Activated CD4-positive, alpha-beta T cell treated with anti-CD3 and anti-CD28 coated beads, Interleukin-10, Interleukin-2, amounts not matched to agents 100 ng/mL and 50 ng/mL, durations not matched to agents 16 hours and 8 hours (primary cell): ENCODE results near the gene JARID2.

ENCODE experiments used
- DNase-seq: peaks from one replicate; pipeline ENCODE4 v3.0.0-alpha.2; 2020

The JARID2 gene

DNA sequence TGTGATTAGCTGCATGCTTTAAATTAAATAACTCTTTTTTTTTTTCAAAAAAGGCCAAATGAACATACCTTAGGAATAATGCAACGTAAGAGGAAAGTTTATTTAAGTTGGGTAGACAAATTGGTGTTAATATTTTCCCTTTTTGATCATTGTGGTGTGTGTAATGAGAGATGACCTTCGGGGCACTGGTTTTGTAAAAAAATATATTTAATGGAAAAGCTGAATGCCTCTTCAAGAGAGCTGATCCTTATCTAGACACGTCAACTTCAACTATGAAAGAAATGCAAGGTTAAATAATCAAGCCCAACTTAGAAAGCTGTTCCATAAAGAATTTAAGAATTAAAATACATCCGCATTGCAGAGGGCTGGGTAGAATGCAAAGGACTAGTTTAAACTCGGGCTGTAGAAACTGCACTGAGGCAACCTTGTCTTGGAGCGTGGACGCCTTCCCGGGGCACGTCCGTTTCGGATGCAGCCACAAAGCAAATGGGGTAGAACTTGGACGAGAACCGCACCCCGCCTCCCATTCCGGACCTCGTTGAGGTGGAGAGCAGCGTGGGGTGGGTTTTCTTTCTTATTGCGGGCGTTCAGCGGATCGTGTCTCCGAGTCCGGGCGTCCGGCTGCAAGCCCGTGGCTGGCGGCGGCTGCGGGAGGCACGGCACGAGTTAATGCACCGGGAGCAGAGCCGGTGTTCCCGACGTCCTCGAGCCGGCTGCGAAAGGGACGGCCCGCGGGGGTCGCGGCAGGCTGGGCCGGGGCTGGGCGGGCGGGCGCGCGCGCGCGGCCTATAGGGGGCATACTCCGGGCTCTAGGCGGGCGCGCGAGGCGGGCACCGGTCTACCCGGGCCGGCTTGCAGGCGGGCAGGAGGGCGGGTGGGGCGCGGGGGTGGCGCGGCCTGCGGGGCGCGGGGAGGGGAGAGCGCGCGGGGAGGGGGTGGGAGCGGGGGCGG is 1.9 kb downstream of the JARID2 start:
- DNase-seq: peak; percentile 70

DNA sequence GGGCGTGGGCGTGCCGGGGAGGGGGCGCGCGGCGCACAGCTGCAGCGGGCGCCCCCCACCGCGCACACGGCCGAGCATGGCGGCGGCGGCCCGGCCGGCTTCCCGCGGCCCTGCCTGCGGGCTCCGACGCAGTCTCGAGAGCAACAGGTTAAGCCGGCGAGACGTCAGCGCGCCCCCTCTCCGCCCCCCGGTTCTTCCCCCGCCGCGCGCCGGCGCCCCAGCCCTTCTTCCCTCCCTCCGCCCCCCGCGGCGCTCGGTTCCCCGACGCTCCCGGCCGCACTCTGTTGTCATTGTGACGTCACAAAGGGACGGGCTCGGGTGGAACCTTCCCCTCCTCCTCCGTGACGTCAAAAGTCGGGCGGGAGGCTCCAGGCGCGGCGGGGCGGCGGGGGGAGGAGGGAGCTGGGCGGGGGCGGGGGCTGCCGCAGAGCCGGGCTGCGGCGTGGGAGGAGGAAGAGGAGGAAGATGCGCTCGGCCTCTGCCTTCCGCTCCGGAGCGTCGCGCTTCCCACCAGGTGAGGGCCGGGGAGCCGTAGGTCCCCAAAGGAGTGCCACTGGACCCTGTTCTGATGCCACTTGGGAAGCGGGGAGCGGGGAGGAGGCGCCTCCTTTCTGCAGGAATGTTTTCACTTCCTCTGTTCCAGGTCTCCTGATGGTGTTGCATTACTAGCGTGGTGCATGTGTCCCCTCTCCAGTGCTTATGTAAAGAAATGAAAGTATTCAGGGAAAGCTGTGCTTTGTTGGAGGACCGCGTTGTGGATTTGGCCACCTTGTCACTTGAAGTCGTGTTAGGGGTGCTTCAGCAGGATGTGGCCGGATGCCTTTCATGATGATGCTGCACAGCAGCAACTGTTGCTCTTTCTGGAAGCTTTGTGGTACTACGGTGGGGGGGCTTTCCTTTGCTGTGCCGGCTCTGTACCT is 2.8 kb downstream of the JARID2 start:
- DNase-seq: peak; percentile 99

DNA sequence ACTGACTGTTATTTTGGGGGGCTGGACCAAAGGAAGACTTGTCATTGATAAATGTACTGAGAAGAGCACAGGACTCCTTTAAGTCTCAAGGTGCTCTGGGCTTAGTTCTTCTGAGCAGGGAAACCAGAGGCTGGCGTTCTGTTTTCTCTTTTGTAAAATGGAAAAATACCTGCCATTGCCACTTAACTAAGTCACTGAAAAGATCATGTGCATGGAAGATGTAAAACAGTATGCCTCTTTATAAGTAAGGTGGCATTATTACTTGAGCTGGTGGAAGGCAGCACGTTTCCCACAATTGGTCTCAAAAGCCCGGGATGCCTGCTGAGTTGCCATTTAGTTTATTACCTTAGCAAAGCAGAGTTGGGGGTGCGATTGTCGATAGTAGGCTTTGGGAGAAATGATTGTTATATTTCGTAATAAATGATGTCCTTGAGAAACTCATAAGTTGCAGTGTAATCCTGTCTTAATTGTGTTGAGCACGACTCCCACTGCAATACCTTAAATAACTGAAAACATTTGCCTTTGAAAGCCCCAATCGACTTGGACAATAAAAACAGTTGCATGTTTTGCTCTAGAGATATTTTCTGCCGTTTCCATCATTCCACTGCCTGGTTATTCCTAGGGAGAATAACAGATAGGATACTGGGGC is 3.6 kb downstream of the JARID2 start:
- no peak for DNase-seq

DNA sequence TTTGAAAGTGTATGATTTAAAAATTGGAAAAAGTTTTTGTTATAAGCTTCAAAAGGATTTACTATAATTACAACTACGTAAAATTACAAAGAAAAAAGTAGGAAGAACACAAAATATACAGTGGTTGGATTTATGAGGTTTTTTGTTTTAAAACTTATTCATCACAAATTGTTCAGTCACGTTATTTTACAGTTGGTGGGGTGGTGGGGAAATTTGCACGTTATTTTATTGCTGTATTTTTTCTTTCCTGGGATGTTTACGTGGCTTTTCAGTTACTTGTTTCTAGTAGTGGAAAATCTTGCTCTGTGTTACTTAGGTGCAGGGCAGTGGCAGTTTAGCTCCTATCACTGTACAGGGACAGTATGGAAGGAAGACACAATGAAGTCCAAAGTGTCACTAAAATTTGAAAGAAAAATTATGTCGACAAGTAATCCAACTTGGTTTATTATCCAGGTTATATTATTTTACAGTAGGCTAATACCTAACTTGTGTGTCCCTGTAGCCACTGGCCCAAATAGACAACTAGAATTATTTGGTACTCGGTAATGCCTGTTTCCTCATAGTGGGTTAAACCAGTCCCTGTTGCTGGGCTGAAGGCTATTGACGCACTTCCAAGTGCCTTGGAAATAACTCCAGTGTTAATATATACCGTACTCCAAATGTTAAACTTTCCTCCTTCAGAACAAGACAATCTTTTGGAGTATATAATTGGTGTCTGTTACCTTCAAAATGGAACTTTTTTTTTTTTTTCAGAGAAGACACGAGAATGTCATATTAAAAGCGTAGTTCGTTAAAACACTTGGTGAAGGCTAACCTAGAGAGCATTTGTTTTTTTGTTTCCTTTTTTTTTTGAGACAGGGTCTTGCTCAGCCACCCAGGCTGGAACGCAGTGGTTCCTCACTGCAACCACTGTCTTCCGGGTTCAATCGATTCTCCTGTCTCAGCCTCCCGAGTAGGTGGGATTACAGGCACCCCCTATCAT is 4.6 kb downstream of the JARID2 start:
- no peak for DNase-seq

DNA sequence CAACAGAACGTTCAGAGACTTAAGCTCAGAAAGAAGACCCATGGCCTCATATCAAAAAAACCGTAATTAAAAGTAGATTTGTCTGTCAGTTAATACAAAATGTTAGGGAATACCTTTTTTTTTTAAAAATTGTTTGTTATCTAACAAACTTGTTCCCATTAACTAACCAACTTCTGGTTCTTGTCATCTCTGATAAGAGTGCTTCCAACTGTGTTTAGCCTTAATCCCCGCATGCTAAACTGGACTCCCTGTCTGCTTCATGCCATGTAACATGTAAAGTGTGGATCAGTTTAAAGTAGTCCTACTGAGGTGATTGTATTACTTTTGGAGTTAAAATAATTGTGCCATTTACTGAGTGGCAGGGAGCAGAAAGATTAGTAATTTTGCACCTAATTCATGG is 6.3 kb downstream of the JARID2 start:
- DNase-seq: no peak

DNA sequence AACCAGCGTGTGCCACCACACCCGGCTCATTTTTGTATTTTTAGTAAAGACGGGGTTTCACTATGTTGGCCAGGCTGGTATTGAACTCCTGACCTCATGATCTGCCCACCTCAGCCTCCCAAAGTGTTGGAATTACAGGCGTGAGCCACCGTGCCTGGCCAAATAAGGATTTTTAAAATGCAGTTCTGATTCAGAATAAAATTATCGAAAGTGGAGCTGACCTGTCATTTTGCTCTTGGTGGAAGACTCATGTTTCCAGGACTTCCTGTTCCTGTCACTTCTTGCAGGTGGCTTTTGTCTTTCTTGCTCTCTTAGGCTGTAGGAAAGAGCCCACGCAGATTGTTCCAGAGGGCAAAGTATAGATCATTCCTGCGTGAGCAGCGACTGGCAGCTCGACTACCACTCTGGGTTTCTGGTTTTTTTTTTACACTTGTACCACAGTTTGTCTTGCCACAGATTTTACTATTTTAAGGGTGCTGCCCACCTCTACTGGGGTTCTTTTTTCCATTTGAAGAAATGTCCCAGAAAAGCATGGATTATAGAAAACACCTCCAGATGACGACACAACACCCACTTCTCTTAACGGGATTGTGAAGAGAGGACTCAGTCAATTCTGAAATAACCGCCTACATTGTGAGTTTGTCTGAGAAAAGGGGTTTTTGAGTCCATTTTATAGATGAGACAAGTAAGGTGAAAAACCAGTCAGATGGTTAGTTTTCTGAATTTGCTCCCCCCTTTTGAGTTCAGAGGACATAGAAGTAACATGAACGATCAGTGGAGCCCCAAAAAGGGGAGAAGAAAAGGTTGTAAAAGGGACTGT is 7.5 kb downstream of the JARID2 start:
- DNase-seq: peak; percentile 66

DNA sequence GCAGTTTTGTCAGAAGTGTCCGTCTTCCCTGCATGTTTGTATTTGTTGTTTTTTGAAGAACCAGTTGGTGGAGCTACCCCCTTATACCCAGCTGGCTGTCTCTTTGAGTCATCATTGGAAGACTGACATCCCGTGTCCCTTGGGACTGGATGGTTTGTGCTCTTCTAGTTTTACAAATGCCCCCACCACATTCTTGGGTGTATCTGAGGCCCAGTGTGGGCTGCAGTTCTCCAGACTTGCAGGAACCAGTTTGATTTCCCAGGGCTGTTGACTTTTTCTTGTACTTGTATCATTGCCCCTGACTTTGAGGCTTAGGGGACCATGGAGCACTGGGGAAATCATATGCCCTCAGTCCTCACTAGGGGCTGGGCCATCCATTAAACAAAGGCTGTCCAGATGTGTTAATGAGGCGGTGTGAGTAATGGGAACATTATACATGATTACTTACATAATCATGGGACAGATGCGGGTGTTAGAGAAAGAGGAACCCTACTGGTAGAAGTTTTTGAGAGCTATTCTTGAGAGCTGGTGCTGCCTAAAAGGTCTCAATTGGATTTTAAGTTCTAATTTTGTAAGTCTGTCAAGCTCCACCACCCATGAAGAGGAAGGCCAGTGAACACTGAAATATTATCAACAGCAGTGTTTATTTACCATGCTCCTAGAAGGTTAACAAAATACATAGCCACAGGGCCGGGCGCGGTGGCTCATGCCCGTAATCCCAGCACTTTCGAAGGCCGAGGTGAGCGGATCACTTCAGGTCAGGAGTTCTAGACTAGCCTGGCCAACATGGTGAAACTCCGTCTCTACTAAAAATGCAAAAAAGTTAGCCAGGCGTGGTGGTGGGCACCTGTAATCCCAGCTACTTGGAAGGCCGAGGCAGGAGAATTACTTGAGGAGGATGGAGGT is 8.5 kb downstream of the JARID2 start:
- no peak for DNase-seq

DNA sequence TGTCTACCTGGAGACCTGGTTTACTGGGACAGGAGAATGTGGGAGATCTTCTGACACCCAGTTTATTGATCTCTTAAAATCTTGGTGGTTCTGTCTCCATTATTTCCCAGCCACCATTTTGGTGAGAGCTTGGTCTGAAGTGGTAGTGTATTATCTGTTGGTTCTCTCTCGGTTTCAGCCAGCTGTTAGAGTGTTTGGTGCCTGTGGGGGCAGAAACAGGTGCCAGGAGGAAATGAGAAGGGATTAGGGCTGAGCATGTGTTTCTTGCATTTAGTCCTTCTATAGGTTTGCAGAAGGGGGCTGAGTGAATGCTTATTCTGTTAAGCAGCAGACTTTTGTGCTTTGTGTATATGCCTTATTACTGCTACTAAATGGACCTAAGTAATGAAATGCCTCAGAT is 9.6 kb downstream of the JARID2 start:
- DNase-seq: peak; percentile 69

DNA sequence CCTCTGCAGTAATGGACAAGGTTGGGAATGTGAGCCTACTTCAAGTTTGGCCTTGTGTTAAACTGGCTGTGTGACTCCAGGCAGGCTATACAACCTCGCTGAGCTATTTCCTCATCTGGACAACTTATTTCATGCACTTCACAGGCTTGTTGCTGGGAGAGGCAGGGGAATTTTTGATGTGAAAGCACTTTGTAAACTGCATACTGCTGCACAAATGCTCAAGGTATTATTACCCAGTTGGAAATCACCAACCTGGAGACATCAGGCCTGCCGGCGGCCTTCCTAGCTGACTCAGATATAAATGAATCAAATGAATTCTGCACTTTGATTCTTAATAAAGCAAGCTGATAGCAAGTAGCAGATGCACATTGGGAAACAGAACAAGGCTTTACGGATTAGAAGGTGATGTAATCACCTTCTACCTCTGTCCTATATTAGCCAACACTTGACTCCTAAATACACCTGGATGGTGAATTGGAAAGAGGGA is 10.1 kb downstream of the JARID2 start:
- no peak for DNase-seq

DNA sequence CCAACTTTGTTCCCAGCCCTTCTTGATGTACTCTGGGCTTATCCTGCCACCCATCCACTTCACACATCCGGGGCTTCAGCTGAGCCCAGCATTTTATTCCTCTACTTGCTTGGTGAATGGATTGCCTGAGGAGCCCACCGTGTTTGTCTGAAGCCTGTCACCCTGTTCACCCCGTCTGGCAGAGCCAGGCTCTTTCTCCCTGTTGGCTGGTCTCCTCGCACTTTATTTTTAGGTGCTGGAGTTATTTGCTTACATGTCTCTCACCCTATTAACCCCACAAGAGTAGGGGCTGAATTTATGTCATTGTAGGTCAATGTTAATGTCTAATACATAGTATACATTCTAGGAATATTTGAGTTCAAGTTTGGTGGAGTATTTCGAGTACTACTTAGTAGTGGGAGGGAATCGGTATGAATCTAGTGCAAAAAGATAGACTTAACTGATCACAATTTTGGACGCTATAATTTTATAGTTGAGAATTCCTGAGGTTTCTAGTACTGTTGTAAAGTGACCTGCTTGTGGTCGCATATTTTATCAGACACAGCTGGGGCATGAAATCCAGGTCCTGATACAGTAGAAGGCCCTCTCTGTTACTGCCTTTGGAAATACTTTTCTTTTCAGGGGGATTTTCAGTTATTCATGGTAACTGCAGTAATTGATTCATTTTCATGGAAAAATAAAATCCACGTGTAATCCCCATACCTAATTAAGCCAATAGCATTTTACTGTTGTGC is 10.8 kb downstream of the JARID2 start:
- no peak for DNase-seq

DNA sequence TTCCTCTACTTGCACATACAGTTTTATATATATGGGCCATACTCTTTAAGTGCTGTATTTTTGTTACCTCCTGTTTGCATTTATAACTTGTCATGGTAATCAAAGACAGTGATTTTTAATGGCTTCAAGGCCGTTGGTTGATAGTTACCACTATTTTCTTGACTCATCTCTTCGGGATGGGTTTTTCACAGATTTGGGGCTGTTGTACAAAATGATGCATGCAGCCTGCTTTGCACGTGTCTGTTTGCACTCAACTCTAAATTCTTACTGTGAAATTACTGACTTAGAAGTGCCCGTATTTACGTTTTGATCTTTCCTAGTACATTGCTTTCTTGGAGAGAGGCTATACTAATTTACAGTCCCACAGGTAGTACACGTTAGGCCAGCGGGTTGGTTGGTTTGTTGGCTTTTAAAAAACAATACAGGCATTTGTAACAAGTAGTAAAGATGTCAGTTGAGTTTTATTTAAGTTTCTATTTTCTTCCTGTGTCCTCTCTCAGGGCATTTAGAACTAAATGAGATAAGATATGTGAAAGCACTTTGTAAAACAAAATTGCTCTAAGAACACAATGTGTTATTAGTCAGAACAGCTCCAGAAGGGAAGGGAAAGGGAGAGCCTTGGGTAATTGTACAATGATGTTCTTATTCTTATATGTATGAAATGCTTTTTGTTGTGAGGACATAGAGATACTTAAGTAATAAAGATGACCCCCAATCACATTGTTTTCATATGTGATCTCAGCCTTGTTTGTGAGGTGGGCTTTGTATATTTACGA is 11.7 kb downstream of the JARID2 start:
- no peak for DNase-seq

DNA sequence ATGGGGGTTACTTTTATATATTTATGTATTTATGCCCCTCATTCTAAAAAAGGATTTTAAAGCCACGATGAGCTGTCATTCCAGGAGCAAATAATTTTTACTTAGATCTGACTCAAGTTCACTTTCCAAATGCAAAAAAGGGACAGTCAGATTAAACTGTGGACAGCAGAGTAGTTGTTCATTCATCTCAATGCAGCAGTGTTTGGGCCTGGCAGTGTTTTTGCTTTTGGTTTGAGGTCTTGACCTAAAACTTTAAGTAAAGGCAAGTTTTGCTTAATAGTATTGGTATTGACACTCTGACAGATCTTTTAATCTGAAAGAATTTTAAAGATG is 13.9 kb downstream of the JARID2 start:
- DNase-seq: no peak

DNA sequence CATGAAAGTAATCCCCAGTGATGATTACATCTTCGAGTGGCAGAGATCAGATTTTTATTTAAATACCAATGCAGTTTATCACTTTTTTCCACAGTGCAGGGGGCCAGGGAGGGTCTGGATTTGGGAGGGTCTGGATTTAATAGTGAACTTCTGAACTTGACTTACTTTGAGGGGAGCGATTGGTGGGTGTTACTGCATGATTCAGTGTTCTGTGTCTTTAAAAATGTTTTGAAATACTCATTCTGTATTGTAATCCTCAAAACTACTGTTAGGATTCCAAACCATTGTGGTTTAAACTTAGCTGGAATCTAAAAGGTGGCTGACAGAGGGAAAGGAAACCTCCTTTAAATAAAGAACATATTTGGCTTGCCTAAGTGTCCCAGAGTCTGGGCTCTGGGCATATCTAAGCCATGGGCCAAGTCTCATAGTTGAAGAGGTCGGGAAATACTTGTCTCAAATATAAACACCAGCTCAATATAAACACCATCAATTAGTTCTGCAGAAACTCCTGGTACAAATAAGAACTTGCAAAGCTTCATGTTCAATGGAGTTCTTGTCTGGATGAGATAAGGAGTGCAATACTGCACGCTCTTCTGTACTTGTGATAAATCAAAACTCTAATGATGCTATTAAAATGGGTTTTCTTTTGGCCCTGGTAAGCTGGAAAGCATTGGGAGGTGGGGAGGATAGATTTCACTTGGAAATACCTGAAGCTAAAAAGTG is 14.4 kb downstream of the JARID2 start:
- DNase-seq: no peak

DNA sequence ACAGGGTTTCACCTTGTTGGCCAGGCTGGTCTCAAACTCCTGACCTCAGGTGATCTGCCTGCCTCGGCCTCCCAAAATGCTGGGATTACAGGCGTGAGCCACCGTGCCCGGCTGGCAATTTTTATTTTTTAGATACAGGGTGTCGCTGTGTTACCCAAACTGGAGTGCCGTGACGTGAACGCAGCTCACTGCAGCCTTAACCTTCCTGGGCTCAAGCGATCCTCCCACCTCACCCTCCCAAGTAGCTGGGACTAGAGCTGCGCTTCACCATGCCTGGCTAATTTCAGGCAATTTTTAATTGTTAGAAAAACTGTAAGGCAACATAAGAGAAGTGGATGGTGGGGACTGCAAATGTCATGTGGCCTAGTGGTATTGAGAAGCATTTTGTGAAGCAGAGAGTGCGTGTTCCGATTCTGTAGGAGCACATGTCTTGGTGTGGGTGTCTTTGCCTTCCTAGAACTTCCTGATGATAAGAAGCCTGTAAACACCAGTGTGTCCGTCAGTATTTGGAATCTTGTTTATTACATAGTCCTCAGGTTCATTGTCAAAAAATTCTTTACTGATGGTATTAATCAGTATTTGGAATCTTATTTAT is 18.0 kb downstream of the JARID2 start:
- no peak for DNase-seq

DNA sequence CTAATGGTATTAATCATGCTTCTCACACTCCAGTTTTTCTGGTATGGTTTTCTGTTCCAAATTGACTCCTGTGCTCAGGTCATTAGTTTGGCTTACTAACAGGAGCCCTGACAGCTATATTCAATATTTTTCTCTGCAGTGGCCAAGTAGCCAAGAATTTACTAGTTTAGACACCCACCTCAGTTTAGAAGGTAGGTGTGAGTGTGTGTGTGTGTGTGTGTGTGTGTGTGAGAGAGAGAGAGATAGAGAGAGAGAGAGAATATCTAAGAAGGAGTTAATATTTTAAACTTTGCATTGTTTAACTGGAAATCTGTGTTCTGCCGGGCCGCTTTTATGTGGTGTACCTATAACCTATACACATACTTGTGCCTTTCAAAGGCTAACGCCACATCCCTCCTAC is 18.5 kb downstream of the JARID2 start:
- DNase-seq: no peak

DNA sequence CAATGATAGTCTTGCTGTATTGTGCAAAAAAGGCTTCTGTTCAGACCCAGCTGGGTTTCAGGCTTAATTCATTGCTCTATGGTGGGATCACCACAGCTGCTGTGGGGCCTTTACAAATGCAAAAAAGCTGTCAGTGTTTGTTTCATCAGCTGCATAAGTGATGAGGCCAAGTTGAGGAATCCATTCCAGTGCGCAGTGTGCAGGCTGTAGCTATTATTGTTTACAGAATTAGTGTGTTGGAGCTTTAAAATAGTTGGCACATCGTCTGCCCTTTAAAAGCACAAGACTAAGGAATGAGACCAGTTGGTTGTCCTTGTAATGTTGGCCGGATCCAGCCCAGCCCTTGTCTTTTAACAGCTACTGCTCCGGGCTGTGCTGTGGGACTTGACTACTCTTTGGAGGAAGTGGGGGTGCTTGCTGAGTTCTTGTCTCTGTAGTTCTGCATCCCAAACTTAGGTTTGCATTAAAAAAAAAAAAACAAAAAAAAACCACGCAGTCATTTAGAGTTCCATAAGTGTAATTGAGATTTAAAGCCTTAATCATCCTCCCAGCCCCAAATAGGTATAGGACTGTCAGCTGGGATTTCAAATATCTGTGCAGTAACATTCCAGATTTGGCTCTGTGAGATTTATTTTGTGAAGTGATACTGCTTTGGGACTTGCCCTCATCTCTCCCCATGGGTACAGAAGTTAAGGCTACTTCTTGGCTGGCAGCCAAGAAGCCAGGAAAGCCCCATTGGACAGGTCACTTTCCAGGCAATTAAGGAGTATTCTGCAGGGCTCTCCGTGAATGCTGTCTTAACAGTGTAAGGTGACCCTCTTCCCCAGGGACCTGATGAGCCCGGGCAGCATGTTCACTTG is 19.3 kb downstream of the JARID2 start:
- no peak for DNase-seq
